Measurements from ENCODE around the gene PLGRKT.

DNA sequence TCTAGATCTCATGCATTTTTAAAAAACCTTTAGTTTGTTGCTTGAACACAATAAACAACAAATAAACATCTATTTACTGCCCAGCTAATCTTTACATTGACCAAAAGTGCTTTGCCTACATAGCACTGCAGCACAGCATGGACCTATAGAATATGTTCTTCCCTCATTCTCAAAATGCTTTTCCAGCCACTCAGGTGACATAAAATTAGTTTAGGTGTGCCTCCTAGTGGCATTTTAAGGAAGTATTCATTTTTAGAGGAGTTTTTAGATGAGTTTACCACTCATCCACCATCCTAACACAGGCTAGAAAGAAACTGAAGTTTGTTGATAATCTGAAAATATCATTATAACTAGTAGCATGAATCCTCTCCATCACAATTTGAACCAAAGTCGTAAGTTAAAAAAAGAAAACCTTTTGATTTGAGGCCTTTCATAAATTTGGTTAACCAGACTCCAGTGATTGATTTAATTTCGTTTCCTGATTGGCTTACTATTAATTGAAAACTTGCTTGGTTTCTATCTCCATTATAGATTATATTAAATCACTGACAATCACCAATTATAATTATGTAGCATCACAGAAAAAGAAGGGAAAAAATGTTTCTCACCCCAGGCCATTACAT is 12.6 kb downstream of the PLGRKT start:
- TF ChIP-seq, protein P1, sequence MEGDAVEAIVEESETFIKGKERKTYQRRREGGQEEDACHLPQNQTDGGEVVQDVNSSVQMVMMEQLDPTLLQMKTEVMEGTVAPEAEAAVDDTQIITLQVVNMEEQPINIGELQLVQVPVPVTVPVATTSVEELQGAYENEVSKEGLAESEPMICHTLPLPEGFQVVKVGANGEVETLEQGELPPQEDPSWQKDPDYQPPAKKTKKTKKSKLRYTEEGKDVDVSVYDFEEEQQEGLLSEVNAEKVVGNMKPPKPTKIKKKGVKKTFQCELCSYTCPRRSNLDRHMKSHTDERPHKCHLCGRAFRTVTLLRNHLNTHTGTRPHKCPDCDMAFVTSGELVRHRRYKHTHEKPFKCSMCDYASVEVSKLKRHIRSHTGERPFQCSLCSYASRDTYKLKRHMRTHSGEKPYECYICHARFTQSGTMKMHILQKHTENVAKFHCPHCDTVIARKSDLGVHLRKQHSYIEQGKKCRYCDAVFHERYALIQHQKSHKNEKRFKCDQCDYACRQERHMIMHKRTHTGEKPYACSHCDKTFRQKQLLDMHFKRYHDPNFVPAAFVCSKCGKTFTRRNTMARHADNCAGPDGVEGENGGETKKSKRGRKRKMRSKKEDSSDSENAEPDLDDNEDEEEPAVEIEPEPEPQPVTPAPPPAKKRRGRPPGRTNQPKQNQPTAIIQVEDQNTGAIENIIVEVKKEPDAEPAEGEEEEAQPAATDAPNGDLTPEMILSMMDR (IDR thresholded peaks at IDR 0.05 in 8 of 11, conservative IDR thresholded peaks at IDR 0.05 in 3 of 11), result peak in 9 of 11 experiments; percentile 10 to 55 (median 47)
- TF ChIP-seq POLR2A (IDR thresholded peaks at IDR 0.05), result no peak
